H1 (cell line): ENCODE data around the gene CDH20. TPM values are rescaled to one million over a fixed set of nuclear protein-coding genes. Genes with fewer than 3 reads are reported as not detected.

Experiments used
- NANOG ChIP-seq: IDR thresholded peaks from 2 replicates; pipeline ENCODE4 v1.6.1; 2011; ENCODE audit warnings: low read length, low read depth, mild to moderate bottlenecking, inconsistent platforms; ENCODE audit not compliant: insufficient read depth, poor library complexity, severe bottlenecking
- polyA plus RNA-seq, 7 experiments: library from polyadenylated mRNA; depleted of rRNA in 3 of 7; stranded (reverse) in 5 of 7; unstranded in 2 of 7; fragments of >200 nt in 5 of 7; fragments of 200-250 nt in 2 of 7; gene quantifications; 1 replicate in 5 of 7; 2 replicates in 1 of 7; 4 replicates in 1 of 7; pipeline versions ENCODE4 v1.2.1 to v1.2.3, GENCODE V29; 2011 to 2013; ENCODE audit warnings: missing spikeins in 2 of 7, mixed read lengths in 2 of 7
- total RNA-seq: library from RNA; stranded (reverse); fragmentation: NEBNext Ultra II Directional; extraction: Animal tissue kit (Norgen Biotek cat#: 25700); gene quantifications from 2 replicates; pipeline ENCODE4 v1.2.1, GENCODE V29; 2021

The CDH20 gene
- total and polyA plus RNA-seq, 2 of the 8 experiments (the other 6 are each of a cell fraction or from before 2014, with no cell fraction given): 0.07 to 0.12 TPM

- TF ChIP-seq NANOG: no peak
Observed at GRCh38 chr18:61475931-61476330, 142.7 kb downstream of the CDH20 start (continued).
